Smooth muscle cell (in vitro differentiated cells): Measurements from ENCODE around the gene ZDHHC5. TPM values are rescaled to one million over a fixed set of nuclear protein-coding genes. Genes with fewer than 3 reads are reported as not detected.

Source experiments
- DNase-seq: peaks from one replicate; lab custom pipeline; 2025; ENCODE audit not compliant: unreplicated experiment; lab: John Stamatoyannopoulos, UW
- H2AFZ ChIP-seq: fragments of 200-600 bp; sonication (generic); 2 replicates; pipeline ENCODE4 v1.6.0; 2016; ENCODE audit warnings: antibody characterized with exemption, low read depth, mild to moderate bottlenecking
- H3F3A ChIP-seq: fragments of 200-600 bp; sonication (generic); 2 replicates; pipeline ENCODE4 v1.6.0; 2017; ENCODE audit warnings: antibody characterized with exemption, low read depth
- H3K27ac ChIP-seq: fragments of 200-600 bp; sonication (generic); 2 replicates; pipeline ENCODE4 v1.5.1; 2016; ENCODE audit warnings: low read depth, mild to moderate bottlenecking
- H3K27me3 ChIP-seq: fragments of 200-600 bp; sonication (generic); 2 replicates; pipeline ENCODE4 v1.6.1; 2016; ENCODE audit warnings: low read depth, mild to moderate bottlenecking
- H3K36me3 ChIP-seq: fragments of 200-600 bp; sonication (generic); 2 replicates; pipeline ENCODE4 v1.5.1; 2016; ENCODE audit warnings: low read depth
- H3K4me1 ChIP-seq: fragments of 200-600 bp; sonication (generic); 2 replicates; pipeline ENCODE4 v1.5.1; 2016; ENCODE audit warnings: low read depth
- H3K4me2 ChIP-seq: fragments of 200-600 bp; sonication (generic); 2 replicates; pipeline ENCODE4 v1.6.0; 2016; ENCODE audit warnings: mild to moderate bottlenecking
- H3K4me3 ChIP-seq: fragments of 200-600 bp; sonication (generic); 2 replicates; pipeline ENCODE4 v1.5.1; 2016; ENCODE audit warnings: mild to moderate bottlenecking
- H3K79me2 ChIP-seq: fragments of 200-600 bp; sonication (generic); 2 replicates; pipeline ENCODE4 v1.6.0; 2016; ENCODE audit warnings: low read depth, mild to moderate bottlenecking
- H3K9ac ChIP-seq: fragments of 200-600 bp; sonication (generic); 2 replicates; pipeline ENCODE4 v1.6.0; 2016; ENCODE audit warnings: low read depth
- H3K9me3 ChIP-seq: fragments of 200-600 bp; sonication (generic); replicated peaks from 2 replicates; pipeline ENCODE4 v1.5.1; 2016; ENCODE audit warnings: low read depth
- H4K20me1 ChIP-seq: fragments of 200-600 bp; sonication (generic); 2 replicates; pipeline ENCODE4 v1.6.0; 2016; ENCODE audit warnings: low read depth
- WGBS: methylation state at CpG from one replicate; pipeline ENCODE4 v1.1.7; 2016; ENCODE audit warnings: low lambda C conversion rate; 5-methylcytosine and 5-hydroxymethylcytosine counted together
- polyA plus RNA-seq: library from polyadenylated mRNA; unstranded; fragments of >200 nt; fragmentation: Nextera tagmentation; extraction: Ambion mirVana; gene quantifications from 2 replicates; pipeline ENCODE4 v1.2.1, GENCODE V29; 2016
- total RNA-seq: library from RNA; depleted of rRNA; stranded (reverse); fragments of >200 nt; gene quantifications from 2 replicates; pipeline ENCODE4 v1.2.3, GENCODE V29; 2014
- TF ChIP-seq, protein P1 (sequence below): fragments of 200-600 bp; sonication (generic); IDR thresholded peaks from 2 replicates; pipeline ENCODE4 v1.5.1; 2017; ENCODE audit warnings: borderline replicate concordance, mild to moderate bottlenecking, antibody characterized with exemption; ENCODE audit not compliant: insufficient read depth, poor library complexity, severe bottlenecking

The ZDHHC5 gene
- total and polyA plus RNA-seq, 2 experiments from 2014 or later: 34.5 to 38.0 TPM

DNA sequence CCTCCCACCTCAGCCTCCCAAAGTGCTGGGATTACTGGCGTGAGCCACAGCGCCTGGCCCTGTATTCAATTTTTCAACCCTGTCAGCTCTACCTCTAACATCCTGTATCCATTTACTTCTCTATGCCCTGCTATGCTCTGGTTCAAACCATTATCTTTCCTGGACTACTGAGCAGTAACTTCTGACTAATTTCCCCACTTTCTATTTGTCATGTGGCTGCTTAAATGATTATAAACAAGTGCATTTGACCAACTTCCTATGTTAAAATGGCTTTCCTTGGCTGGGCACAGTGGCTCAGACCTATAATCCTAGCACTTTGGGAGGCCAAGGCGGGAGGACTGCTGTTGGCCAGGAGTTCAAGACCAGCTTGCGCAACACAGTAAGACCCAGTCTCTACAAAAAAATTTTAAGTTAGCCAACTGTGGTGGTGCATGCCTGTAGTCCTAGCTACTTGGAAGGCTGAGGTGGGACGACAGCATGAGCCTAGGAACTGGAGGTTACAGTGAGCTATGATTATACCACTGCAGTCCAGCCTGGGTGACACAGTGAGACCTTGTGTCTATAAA, 42.0 kb downstream of the ZDHHC5 start:
- H3K9ac ChIP-seq: no peak overlapping the region

DNA sequence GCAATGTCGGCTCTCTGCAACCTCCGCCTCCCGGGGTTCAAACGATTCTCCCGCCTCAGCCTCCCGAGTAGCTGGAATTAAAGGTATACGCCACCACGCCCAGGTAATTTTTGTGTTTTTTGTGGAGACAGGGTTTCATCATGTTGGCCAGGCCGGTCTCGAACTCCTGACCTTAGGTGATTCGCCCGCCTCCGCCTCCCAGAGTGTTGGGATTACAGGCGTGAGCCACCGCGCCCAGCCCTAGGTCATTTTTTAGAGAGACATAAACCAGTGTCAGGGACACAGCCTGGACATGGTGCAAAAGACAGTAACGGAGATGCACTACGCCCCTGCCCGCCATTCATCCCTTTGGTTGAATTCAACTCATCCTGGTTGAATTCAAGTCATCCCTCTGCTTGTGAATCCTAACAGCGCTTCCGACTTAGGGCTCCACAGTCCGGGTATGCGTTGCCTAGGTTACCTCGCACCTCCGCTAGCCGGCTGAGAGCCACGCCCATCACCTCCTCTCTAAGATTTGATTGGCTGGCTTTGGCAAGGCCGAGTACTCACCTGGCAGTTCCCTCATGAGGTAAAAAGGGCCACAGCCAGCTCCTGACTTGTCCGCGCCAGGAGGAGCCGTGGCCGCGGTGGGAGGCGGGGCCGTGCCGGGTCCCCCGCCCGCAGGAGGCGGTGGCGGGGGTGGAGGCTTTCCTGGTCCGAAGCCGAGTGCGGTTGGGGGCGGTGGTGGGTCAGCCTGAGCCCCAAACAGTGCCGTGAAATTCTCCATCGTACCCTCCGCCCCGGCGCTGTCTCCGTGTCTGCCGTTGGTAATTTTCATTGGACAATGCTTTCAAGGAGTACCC, 43.7 kb downstream of the ZDHHC5 start, which contains the start of gene MED19:
Gene MED19 (minus strand): TSS at position 802 of the 842 bp plus-strand sequence. CDS start 36 bp downstream, at position 766.
- Histone ChIP-seq H3K9me3 (no peaks in the 10 kb centered on the region), H3K4me3 (peak within 1 kb of the TSS; percentile 87), H3K79me2 (peaks cover 79% of the 10 kb centered on the region), H3K4me1 (peaks cover 18% of the 10 kb centered on the region), H3K27ac (peak within 1 kb of the TSS; percentile 94), H3K27me3 (no peaks in the 10 kb centered on the region), H4K20me1 (peaks cover 7% of the 10 kb centered on the region), H2AFZ (peak within 1 kb of the TSS; percentile 64), H3K4me2 (peak within 1 kb of the TSS; percentile 93), H3K9ac (peak within 1 kb of the TSS; percentile 95), H3K36me3 (no peaks in the 10 kb centered on the region), H3F3A (no peaks in the 10 kb centered on the region)
- TF ChIP-seq, protein P1, sequence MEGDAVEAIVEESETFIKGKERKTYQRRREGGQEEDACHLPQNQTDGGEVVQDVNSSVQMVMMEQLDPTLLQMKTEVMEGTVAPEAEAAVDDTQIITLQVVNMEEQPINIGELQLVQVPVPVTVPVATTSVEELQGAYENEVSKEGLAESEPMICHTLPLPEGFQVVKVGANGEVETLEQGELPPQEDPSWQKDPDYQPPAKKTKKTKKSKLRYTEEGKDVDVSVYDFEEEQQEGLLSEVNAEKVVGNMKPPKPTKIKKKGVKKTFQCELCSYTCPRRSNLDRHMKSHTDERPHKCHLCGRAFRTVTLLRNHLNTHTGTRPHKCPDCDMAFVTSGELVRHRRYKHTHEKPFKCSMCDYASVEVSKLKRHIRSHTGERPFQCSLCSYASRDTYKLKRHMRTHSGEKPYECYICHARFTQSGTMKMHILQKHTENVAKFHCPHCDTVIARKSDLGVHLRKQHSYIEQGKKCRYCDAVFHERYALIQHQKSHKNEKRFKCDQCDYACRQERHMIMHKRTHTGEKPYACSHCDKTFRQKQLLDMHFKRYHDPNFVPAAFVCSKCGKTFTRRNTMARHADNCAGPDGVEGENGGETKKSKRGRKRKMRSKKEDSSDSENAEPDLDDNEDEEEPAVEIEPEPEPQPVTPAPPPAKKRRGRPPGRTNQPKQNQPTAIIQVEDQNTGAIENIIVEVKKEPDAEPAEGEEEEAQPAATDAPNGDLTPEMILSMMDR: no peak
- WGBS: 16% methylated on average over 47 of the region's 51 CpGs
- DNase-seq: peak; percentile 39

More for the DNA sequence above, 42.0 kb downstream of the ZDHHC5 start:
- TF ChIP-seq, protein P1: no peak
- H3K36me3 ChIP-seq: no peaks in the 10 kb centered on the region
- H4K20me1 ChIP-seq: peaks cover 16% of the 10 kb centered on the region
- 97% methylated on average over 5 of the region's 5 CpGs for whole genome bisulfite sequencing
- DNase-seq: no peak
- H3K27me3 ChIP-seq: no peaks in the 10 kb centered on the region
- peaks cover 84% of the 10 kb centered on the region for H3K79me2 ChIP-seq
- no peaks in the 10 kb centered on the region for H3F3A ChIP-seq
- no peak overlapping the region for H3K4me2 ChIP-seq
- H3K27ac ChIP-seq: no peak overlapping the region
- H2AFZ ChIP-seq: no peak overlapping the region
- H3K4me1 ChIP-seq: peaks cover 18% of the 10 kb centered on the region
- no peaks in the 10 kb centered on the region for H3K9me3 ChIP-seq
- H3K4me3 ChIP-seq: no peak overlapping the region

DNA sequence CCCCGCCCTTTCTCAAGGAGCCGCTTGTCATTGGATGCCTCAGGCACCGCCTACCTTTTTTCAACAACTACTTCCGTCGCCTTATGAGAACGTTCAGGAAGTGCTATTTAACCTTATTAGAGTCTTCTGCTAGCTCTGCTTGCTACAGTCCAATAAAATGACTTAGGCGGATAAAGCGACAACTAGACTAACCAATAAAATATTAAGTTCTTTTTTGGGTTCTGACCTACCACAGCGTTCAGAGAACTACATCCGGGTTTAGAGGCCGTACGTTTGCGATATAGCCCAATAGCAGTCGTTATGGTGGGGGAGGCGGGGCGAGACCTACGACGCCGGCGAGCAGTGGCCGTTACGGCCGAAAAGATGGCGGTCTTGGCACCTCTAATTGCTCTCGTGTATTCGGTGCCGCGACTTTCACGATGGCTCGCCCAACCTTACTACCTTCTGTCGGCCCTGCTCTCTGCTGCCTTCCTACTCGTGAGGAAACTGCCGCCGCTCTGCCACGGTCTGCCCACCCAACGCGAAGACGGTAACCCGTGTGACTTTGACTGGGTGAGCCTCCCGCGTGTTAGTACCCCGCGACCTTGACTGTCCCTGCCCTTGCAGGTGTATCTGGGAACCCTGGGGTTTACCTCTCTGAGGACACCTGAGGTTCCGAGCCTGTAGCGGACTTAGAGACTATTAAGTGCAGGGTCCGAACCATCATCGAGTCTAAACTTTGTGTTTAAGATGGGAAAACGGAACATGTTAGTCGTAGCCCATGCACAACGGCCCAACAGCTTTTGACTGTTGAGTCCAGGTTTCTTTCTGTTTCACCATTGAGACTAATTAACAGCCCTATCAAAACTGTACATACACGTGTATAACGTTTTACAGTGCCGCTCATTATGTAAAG, 44.6 kb downstream of the ZDHHC5 start, which contains the start of gene TMX2:
Gene TMX2 (plus strand): TSS at position 338 of the 895 bp plus-strand sequence. CDS start 26 bp downstream, at position 364.
- WGBS: under 1% methylated on average over 53 of the region's 53 CpGs
- Histone ChIP-seq H3F3A (no peaks in the 10 kb centered on the region), H3K4me3 (peak within 1 kb of the TSS; percentile 87), H3K4me1 (peaks cover 18% of the 10 kb centered on the region), H3K27me3 (no peaks in the 10 kb centered on the region), H3K9ac (peak within 1 kb of the TSS; percentile 95), H3K4me2 (peak within 1 kb of the TSS; percentile 93), H4K20me1 (no peaks in the 10 kb centered on the region), H2AFZ (peak within 1 kb of the TSS; percentile 64), H3K79me2 (peaks cover 71% of the 10 kb centered on the region), H3K27ac (peak within 1 kb of the TSS; percentile 94), H3K36me3 (no peaks in the 10 kb centered on the region), H3K9me3 (no peaks in the 10 kb centered on the region)
- DNase-seq: peak; percentile 51
- TF ChIP-seq, protein P1: no peak
